ENCODE results near the gene TBL1X.

- TF ChIP-seq POLR2A (IDR thresholded peaks at IDR 0.05; ENCODE audit: low read length) = no peak
- TF ChIP-seq GATA1 (IDR thresholded peaks at IDR 0.05; ENCODE audit: low read depth, low read length) = no peak
Observed at GRCh38 chrX:9510980-9511379, 46.1 kb downstream of the TBL1X start.
